ENCODE data around the gene AGMO.

The AGMO gene

DNA sequence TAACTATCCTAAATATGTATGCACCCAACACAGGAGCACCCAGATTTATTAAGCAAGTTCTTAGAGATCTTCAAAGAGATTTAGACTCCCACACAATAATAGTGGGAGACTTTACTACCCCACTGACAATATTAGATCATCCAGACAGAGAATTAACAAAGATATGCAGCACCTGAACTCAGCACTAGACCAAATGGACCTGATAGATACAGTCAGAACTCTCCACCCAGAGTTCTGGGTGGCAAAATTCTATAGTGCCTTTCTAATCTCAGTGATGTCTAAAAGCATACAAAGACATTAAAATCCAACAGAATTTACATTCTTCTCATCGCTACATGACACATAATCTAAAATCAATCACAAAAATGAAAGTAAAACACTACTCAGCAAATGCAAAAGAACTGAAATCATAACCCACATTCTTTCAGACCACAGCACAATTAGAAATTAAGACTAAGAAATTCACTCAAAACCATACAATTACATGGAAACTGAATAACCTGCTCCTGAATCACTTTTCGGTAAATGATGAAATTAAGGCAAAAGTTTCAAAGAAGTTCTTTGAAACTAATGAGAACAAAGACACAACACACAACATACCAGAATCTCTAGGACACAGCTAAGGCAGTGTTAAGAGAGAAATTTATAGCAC lies 183.2 kb downstream of the AGMO start:
- no peak for DNase-seq

DNA sequence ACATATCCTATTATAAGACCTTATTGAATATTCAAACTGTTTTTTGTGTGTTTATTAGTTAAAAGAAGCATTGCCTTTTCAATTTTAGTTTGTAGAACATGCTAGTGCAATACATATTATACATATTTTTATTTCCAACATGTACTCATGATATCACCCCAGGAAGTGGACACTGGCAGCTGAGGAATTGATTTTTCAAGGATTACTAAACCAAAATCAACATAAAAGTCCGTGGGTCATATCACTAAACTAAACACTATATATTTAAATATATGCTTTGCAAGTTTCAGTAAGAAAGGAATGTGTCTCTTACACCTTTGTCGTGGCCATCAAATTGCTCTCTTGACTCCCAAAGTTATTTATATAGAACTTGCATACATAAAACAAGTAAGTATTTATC lies 185.2 kb downstream of the AGMO start:
- no peak for DNase-seq

- DNase-seq, result no peak
Observed at GRCh38 chr7:15370441-15370840, 191.4 kb downstream of the AGMO start.

GRCh38 chr7:15368653-15369052 lies 193.2 kb downstream of the AGMO start:
- no peak for DNase-seq

DNA sequence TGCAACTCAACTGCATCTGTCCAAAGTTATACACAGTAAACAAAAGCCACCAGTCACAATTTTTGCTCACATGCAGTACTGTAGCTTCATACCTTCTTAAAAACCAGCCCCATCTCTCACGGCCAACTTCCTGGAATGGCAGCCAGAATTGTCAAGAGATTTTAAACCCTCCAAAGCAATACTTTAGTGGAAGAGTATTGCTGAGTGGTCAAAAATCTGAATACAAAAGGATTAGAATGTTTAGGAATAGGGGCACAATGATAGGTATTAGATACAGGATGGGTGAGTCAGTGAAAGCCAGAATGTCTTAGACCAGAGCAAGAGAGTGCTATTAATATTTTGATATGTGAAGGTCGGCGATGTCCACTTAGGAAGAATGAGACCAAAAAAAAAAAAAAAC lies 193.9 kb downstream of the AGMO start:
- DNase-seq, result no peak

- DNase-seq, result no peak
Observed at GRCh38 chr7:15358112-15358511, 203.7 kb downstream of the AGMO start.

DNA sequence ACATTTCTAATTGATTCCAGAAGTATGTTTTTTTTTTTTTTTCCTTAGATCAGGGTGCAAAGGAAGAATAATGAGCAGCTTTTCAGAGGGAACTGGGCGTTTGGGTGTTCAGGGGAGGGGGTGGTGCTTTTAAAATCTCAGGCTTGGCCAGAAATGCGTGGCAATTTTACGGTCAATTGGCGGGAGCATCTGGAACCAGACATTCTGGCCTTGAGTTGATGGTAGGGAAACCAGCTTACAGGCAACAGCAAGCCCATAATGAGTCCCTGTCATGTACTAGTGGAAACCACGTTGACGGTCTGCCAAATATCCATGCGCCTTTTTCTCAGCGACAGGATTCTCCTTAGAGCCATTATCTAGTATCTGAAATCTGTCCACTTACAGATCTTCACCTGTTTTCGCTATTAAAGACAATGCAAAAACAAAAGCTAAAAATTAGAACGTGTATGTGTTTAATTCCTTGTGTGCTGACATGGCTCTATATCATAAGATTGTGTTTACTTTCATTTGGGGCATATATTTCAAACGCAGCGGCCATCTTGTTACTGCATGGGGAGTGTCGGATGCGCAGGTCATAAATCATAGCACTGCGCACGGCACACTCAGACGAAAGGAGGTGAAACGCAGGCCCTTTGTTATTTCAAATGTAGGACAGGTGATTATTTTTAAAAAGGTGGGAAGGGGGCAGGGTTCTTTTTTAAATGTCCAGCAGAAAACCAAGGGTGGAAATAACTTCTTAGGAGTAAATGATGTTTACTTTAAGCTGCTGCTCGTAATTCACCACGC lies 209.2 kb downstream of the AGMO start:
- no peak for DNase-seq

DNA sequence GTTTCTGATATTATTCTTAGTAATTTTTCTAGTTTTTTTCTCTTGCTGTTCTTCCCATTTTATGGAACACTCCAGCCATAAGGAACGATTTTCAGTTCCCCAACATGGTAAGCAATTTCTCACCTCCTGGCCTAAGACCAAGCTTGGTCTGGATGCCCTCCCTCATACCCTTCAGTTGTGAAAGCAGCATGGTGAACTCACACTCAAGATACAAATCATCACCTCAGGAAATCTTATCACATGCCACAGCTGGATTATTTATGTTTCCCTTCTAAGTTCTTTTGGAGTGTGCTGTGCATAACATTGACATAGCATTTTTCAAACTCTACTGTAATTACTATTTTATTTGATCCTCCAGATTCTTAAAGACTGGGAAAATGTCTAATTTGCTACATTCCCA lies 216.6 kb downstream of the AGMO start:
- DNase-seq, result no peak

DNA sequence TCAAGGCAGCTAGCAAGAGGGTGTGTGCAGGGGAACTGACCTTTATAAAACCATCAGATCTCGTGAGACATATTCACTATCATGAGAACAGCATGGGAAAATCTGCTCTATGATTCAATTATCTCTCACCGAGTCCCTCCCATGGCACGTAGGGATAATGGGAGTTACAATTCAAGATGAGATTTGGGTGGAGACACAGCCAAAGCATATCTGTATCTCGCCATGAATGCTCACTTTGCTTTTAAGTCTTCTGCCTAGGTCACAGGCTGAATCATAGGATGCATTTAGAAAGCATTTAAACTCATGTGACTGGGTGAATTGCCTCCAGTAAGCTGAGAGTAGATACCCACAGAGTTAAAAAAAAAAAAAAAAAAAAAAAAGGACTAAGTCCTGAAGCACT lies 220.0 kb downstream of the AGMO start:
- DNase-seq, result no peak

DNA sequence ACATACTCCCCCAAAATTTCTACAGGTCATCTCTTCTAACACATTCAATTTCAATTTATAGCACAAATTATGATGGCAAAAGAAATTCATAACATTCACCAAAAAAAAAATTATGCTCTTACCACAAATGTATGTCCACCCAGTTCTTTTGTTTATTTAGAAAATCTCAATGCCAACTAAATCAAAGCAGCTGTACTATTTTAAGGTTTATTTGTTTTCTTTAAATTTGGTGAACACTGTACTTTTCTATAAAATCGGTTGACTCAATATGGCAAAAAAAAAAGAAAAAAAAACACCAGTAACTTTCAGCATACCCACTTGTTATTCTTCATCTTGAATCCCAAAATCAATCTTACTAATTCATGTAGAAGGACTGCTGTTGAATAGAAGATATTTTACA lies 225.7 kb downstream of the AGMO start:
- no peak for DNase-seq

- DNase-seq, result no peak
Observed at GRCh38 chr7:15335390-15335789, 226.4 kb downstream of the AGMO start.

GRCh38 chr7:15334536-15335263 lies 227.1 kb downstream of the AGMO start:
- DNase-seq, result no peak

DNA sequence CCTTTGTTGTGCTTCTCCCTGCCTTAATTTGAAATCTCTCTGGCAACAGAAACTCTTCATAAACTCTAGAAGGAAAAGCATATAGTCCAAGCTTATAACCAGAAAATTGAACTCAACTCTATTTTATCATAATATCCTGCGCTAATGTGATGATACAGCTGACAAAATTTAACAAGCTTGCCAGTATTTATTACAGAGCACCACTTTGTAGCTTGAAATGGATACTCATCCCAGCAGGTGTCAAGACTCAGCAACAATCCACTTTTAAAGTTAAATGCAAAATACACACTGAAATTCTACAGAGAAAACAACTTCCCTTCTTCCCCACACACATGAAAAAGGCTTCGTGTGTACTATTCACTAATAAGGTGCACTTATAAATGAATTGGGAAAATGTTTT lies 228.9 kb downstream of the AGMO start:
- no peak for DNase-seq

DNA sequence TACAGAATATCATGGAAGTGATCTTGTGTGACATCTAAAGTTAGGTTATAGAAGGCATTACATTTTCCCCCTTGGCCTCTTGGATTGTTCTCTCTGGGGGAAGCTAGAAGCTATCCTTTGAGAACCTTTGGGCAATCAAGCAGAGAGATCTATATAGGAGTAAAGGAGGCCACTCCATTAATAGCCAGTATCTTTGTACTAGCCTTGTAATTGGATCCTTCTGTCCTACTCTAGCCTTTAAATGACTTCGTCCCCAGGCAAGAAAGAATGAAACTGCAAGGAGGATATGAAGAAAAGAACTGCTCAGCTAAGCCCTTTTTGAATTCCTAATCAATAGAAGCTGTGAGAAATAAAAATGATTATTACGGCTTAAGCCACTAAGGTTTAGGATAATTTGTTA lies 230.9 kb downstream of the AGMO start:
- no peak for DNase-seq

GRCh38 chr7:15327001-15327400 lies 234.8 kb downstream of the AGMO start:
- DNase-seq, result no peak

DNA sequence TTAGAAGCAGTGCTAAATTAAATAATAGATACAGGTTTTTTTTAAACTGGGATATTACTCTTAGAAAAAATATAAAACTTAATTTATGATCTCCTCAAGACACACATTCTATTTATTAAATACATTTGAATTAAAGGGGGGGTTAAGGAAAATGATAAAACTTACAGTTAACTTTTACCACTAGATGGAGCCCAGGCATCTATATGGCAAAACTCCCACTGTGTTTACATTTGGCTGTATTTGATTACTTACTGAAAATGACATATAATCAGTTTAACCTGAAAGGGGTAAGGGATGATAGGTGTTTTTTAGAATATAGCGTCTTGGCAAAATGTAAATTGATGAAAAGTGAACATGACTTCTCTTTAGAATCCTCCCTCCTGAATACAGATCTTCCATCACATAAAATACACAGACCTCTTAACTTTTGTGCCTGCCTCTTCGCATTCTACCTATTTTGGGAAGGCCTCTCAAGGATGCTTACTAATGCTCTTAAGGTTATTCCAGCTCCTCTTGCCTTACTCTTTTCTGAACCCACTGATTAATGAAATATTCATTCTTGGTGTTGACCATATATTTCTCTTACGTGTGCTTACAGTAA lies 235.7 kb downstream of the AGMO start:
- no peak for DNase-seq

- DNase-seq, result no peak
Observed at GRCh38 chr7:15323550-15323949, 238.3 kb downstream of the AGMO start.

DNA sequence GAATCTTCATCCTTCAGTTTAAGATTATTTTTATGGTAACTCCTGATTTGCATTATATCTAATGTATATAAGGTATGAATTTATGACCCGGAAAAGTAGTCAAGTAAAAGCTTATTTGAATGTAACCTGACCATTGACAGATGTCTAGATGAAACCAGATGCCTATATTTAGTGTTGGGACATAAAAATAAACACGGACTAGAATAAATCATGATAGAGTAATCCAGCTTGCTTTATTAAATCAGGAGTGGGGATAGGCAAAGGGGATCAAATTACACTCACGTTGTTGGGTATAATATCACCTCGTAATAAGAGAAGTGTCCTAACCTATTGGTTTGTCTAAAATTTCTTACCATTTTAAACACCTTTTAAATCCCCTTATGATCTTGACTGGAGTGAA lies 244.6 kb downstream of the AGMO start:
- DNase-seq, result no peak

GRCh38 chr7:15315678-15316077 lies 246.1 kb downstream of the AGMO start:
- no peak for DNase-seq

GRCh38 chr7:15314922-15315321 lies 246.9 kb downstream of the AGMO start:
- no peak for DNase-seq

DNA sequence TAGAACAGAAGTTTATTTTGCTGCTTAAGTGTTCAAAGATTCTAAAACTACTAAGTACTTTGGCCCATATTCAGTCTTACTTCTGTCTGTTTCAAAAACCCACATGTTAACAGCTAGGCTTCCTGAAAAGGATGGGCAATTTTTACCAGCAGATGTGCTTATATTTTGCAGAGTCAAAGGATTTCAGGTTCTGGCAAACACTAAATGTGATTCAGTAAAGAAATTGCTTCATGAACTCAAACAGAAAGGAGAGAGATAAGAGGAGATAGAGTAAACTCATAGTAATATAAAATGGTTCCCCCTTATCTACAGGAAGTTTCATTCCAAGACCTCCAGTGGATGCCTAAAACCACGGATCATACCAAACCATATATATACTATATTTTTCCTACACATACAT lies 248.5 kb downstream of the AGMO start:
- no peak for DNase-seq

GRCh38 chr7:15309872-15310271 lies 251.9 kb downstream of the AGMO start:
- DNase-seq, result no peak

DNA sequence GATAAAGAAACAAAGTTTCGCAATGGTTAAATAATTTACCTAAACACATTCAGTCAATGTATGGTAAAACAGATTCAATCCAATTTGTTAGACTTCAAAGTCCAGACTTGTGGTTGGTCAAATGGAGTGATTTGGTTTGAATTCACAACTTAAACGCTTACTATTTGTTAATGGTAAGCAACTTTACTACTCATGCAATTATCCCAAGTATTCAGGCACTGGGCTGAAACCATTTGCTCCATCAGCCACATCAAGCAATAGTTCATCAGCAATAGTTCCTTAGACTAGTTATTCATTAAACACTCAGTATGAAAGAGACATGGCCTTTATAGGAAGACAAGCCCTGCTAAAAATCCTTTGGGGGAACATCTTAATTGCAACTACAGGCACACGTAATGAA lies 253.0 kb downstream of the AGMO start:
- DNase-seq, result no peak

GRCh38 chr7:15306296-15306695 lies 255.5 kb downstream of the AGMO start:
- no peak for DNase-seq

Data from activated naive CD4-positive, alpha-beta T cell treated with Interleukin-2 at 50 U/mL for 16 hours (primary cell).